DMS53 treated with DMSO at 0.1 percent for 48 hours (cell line): ENCODE results near the gene MRPL22.
A peak's percentile ranks its signal among the peaks of the same experiment; 100 is the strongest.
"Not testable (repeated sequence)": the region's sequence is repeated elsewhere in the genome, so short reads cannot be mapped to it uniquely, and the experiment has no call there.

Source experiments
- DNase-seq: peaks from one replicate; lab custom pipeline; 2025; ENCODE audit not compliant: unreplicated experiment; lab: John Stamatoyannopoulos, UW

The MRPL22 gene

GRCh38 chr5:154940375-154940771, 500 bp upstream of the MRPL22 start:
- no peak for DNase-seq

GRCh38 chr5:154943527-154943926, 2.7 kb downstream of the MRPL22 start:
- DNase-seq: no peak

GRCh38 chr5:154944716-154945115, 3.8 kb downstream of the MRPL22 start:
- no peak for DNase-seq

DNA sequence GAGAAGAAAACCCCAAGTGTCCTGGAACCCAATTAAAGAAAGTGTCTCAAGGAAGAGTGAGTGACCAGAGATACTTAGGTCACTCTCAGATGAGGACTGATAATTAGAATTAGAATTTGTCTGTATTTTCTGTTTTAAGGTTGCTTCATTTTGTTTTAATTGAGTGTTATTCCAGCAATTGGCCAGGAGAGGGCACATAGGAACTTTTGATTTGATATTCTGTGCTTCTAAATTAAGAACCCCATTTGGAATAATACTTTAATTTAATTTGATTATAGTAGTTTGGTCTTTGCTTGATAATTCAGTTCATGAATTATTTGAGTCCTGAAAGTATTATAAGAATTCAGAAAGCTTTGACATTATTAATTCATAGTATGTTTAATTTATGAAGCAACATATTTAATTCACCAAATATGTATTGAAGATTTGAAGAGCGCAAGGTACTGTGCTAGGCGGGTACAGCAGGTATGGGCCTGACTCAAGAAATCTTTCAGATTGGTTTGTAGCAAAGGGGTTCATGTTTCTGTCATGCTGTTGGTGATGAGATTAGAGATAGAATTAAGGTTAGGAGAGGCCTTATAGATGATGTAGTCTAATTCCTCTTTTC, 4.9 kb downstream of the MRPL22 start:
- DNase-seq: peak; percentile 4

- no peak for DNase-seq
Measured at GRCh38 chr5:154947778-154948177, 6.9 kb downstream of the MRPL22 start.

DNA sequence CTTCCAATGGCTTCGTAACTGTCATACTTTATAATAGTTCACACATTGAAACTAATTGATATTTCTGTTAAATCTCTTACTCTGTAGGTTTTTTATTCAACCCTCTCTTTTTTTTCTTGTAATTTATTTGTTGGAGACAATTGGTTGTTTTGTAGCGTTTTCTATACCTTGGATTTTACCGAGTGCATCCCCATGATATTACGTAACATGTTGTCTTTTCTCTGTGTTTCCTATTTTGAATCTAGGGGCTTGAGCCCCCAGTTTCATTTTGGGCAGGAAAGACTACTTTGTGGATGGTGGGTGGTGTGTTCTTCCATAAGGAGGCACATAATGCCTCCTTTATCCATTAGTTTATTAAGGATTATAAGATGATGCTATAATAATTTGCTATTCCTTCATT, 7.4 kb downstream of the MRPL22 start:
- DNase-seq: no peak

GRCh38 chr5:154949781-154950180, 8.9 kb downstream of the MRPL22 start:
- no peak for DNase-seq

- no peak for DNase-seq
Measured at GRCh38 chr5:154956712-154957111, 15.8 kb downstream of the MRPL22 start.

DNA sequence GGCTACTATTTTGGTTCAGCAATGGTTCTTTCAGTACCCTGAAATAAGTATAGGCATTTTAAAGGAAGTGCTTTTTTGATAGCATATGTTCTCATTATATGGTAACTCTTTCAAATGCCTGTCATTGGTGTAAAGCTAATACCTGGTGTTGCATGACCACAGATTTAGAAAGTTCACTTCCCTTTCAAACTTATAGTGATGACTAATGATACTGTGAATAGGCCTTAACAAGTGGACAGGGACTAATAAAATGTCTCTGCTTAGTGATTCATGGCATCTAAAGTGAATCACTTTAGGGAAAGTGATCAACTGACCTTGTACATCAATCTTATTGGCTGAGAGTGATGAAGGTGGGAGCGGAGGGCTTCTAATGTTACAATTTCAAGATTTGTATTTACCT, 21.6 kb downstream of the MRPL22 start:
- no peak for DNase-seq

DNA sequence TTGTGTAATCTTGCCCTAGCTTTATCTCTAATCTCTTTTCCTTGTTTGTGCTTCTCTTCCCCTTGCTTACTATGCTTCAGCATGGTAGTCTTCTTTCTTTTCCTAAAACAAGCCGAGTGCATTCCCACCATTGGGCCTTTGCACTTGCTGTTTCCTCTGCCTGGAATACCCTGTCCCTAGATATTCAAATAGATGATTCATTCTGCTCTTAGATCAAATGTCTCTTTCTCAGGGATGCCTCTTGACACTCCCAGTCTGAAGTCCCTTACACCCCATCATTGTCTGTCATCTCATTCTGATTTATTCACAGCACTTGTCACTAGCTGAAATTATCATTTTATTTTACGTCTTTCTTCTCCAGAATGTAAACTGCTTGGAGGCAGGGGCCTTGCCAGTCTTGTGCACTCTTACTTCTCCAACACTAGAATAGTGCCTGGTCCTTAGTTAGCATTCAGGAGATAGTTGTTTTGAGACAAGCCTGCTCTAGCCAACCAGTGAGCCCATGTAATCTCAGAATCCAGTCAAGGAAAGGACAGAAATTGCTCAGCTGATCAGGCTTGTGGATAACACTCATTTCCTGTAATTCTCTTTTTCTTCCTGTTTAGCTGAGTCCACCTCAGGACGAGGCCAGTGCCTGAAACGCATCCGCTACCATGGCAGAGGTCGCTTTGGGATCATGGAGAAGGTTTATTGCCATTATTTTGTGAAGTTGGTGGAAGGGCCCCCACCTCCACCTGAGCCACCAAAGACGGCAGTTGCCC, 25.4 kb downstream of the MRPL22 start:
- no peak for DNase-seq

DNA sequence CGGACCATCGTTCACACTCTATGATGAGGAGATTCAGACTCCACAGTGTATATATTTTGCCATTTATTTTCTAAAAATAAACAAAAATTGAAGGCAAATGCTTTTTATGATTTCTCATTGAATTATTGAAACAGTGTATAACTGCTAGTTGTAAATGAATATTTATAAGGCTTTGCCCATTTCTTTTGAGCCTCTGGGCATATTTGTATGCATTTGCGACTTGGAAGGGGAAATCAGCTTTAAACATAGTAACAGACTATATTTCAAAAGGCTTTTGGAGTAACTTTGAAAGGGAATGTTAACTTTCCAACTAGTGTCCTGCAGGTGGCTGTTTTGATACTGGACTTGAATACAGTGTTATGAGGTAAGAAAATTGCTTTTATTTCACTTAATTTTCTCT, 26.0 kb downstream of the MRPL22 start:
- DNase-seq: no peak

DNA sequence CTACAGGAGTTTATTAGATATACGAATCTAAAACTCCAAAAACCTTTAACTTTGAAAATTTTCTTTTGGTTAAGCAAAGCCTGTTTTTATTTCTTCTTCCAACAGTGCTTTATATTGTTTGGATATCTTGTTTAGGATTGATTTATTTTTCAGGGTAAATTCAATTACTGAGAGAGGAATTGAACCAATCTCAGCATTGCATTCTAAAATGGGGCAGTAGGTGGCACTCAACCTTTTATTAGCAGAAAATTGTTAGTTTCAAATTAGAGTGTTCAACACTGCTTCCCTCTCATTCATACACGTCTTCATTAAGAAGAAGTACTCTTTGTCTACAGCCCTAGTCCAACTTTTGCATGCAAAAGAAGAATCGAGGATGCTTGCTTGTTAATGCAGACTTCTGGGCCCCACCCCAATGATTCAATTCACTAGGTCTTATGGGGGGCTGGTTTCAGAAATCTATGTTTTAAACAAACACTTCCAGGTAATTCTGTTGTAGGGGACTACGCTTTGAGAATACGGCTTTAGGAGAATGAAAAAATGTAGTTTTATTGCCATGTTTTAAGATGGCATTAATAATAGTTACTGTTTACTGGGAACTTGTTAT, 26.6 kb downstream of the MRPL22 start:
- no peak for DNase-seq

- DNase-seq: no peak
Measured at GRCh38 chr5:154968953-154969352, 28.1 kb downstream of the MRPL22 start.

DNA sequence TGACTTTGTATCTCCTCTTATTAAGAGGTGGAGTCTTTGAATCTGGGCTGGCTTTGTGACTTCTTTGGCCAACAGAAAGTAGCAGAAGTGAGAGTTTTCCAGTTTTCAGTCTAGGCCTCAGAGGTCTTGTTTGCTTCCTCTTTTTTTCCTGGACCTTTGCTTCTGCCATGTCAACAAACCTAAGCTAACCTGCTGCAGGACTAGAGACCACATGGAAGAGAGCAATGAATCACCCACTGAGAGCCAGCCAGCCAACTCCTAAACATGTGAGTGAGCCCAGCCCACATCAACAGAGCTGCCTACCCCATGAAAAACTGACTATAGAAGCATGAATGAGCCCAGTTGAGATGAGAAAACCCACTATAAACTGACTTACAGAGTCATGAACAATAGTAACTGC, 29.9 kb downstream of the MRPL22 start:
- DNase-seq: no peak

DNA sequence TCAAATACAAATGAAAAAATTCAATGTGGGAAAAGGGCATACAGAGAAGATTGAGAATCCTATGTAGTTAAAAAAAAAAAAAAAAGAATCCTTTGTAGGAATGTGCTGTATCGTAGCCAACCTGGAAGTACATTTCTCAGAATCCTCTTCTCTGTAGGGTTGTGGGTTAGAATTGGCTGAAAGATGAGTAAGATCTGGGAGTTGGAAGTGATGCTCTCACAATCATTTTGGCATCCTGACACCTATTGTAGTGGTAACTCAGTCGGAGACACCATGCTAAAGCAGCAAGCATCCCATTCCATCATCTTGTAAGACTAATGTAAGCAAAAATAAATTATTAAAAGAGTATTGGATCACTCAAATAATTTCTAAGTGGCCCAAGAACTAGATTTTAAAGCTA, 30.6 kb downstream of the MRPL22 start:
- DNase-seq: no peak

- peak; percentile 43 for DNase-seq
Measured at GRCh38 chr5:154972476-154973080, 31.7 kb downstream of the MRPL22 start.

GRCh38 chr5:154976082-154976481, 35.2 kb downstream of the MRPL22 start:
- DNase-seq: not testable (repeated sequence)

- DNase-seq: no peak
Measured at GRCh38 chr5:154977409-154977808, 36.5 kb downstream of the MRPL22 start.

DNA sequence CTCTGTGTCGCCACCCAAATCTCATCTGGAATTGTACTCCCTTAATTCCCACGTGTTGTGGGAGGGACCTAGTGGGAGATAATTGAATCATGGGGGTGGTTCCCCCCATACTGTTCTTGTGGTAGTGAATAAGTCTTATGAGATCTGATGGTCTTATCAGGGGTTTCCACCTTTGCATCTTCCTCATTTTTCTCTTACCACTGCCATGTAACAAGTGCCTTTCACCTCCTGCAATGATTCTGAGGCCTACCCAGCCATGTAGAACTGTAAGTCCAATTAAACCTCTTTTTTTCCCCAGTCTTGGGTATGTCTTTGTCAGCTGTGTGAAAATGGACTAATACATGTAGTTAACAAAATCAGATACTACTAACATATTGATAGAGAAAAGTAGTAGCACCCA, 37.4 kb downstream of the MRPL22 start:
- DNase-seq: not testable (repeated sequence)

DNA sequence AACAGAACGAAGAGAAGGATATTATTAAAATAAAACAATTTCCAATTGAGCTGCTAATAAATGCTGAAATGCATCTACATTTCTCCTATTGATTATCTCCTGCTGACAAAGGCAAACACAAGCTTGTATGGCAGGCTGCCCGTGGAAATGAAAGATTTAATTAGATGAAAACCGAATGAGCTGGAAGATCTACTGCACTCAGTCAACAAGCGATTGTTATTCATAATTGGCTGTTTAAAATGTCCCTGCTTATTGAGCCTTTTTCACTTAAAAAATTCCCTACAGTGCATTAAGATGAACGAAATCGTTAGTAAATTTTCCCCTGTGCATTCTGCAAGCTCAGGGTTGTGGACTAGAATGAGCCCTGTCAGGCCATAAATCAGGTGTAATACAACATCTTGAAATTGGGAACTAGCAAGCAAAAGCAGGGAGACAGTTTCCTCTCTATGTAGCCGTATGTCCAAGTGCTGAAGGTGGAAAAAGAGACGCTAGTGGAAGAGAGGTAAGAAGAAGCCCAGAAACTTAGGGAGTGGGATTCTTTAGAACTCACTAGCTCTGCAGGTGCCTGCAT, 44.2 kb downstream of the MRPL22 start:
- DNase-seq: no peak

DNA sequence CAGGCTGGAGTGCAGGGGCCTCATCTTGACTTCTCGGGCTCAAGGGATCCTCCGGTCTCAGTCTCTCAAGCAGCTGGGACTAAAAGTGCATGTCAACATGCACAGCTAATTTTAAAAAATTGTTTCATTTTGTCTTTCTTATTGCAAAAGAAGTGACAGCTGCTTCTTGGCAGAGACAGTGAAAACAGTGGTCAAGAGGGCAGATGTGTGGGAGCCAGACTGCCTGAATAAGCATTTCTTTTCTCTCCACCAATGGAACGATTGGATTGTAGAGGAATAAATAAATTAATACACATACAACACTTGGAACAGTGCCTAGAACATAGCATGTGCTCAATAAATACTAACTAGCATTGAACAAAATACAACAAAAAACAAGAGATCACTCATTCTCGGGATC, 45.3 kb downstream of the MRPL22 start:
- DNase-seq: no peak

GRCh38 chr5:154989626-154990025, 48.8 kb downstream of the MRPL22 start:
- no peak for DNase-seq
